ENCODE data around the gene RNF208.

DNA sequence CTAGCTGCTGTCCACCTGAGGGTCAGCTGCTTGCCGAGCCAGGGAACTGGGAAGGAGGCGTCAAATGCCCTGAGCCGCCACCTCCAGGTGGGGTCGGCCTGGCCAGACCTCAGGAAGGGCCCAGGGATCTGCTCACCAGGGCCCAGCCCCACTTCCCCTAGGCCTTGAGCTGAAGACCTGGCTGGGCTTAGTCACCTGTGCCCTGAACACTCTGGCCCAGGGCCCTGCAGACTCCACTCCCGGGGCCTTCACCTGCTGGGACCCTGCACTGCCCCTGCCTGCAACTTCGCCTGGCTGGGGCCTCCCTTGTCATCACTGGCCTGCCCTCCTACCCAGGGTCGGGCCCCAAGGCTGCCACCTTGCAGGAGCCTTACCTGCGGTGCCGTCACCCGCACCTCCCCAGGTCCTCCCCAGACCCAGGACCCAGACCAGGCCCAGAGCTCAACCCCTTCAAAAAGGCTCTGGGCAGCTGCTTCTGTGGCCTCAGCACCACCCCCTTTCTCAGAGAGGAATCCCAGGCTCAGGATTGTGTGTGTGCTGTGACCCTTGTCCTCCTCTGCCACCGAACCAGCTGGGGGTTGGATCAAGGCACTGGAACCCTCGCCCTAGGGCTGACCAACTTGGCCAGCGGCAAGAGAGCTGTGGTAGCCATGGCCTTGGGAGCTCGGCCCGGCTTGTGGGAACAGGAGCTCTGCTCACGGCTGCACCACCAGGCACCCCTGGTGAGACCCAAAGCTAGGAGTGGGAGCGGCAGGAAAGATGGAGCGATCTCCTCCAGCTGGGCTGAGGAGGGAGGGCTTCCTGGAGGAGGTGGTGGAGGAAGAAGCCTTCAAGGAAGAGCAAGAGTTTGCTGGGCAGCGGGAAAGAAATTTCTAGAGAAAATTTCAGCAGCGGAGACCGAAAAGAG, 31.9 kb upstream of the RNF208 start:
- TF ChIP-seq CTCF (IDR thresholded peaks at IDR 0.05; ENCODE audit: low read depth, low read length, missing input control) (no peak), TAF1 (conservative IDR thresholded peaks at IDR 0.05) (no peak), GABPA (IDR thresholded peaks at IDR 0.05 in 1 of 2, conservative IDR thresholded peaks at IDR 0.05 in 1 of 2) (no peak), EGR1 (IDR thresholded peaks at IDR 0.05; ENCODE audit: low read depth in 2 of 2) (no peak), RXRA (IDR thresholded peaks at IDR 0.05) (peak; percentile 55 to 56), NR2F2 (IDR thresholded peaks at IDR 0.05) (no peak), ZBTB33 (IDR thresholded peaks at IDR 0.05) (no peak), HNF4A (conservative IDR thresholded peaks at IDR 0.05) (peak; percentile 53 to 71), FOXA2 (IDR thresholded peaks at IDR 0.05) (no peak), SP1 (IDR thresholded peaks at IDR 0.05) (peak; percentile 62), RAD21 (IDR thresholded peaks at IDR 0.05) (no peak)
- TF ChIP-seq, protein P1, sequence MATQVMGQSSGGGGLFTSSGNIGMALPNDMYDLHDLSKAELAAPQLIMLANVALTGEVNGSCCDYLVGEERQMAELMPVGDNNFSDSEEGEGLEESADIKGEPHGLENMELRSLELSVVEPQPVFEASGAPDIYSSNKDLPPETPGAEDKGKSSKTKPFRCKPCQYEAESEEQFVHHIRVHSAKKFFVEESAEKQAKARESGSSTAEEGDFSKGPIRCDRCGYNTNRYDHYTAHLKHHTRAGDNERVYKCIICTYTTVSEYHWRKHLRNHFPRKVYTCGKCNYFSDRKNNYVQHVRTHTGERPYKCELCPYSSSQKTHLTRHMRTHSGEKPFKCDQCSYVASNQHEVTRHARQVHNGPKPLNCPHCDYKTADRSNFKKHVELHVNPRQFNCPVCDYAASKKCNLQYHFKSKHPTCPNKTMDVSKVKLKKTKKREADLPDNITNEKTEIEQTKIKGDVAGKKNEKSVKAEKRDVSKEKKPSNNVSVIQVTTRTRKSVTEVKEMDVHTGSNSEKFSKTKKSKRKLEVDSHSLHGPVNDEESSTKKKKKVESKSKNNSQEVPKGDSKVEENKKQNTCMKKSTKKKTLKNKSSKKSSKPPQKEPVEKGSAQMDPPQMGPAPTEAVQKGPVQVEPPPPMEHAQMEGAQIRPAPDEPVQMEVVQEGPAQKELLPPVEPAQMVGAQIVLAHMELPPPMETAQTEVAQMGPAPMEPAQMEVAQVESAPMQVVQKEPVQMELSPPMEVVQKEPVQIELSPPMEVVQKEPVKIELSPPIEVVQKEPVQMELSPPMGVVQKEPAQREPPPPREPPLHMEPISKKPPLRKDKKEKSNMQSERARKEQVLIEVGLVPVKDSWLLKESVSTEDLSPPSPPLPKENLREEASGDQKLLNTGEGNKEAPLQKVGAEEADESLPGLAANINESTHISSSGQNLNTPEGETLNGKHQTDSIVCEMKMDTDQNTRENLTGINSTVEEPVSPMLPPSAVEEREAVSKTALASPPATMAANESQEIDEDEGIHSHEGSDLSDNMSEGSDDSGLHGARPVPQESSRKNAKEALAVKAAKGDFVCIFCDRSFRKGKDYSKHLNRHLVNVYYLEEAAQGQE (IDR thresholded peaks at IDR 0.05), result no peak
